ENCODE results near the gene DPM3. TPM values are rescaled to one million over a fixed set of nuclear protein-coding genes. Genes with fewer than 3 reads are reported as not detected.

Gene DPM3
- total RNA-seq, 3 donors from 2014 or later (not counting 1 experiment from before 2014, with no cell fraction given), result 26.8 to 45.7 (median 41.5) TPM

GRCh38 chr1:155125946-155126555 is 14.3 kb downstream of the DPM3 start:
- TF ChIP-seq CTCF (IDR thresholded peaks at IDR 0.05), result no peak
- DNase-seq (no peak), ATAC-seq (no peak)
- no peak overlapping the region for H3K4me3 ChIP-seq (ENCODE audit: low read length)
- H3K27me3 ChIP-seq (ENCODE audit: control insufficient read depth, insufficient read depth, low read length), result peaks cover 25% of the 10 kb centered on the region
- H3K27ac ChIP-seq (ENCODE audit: low read length), result no peak overlapping the region
- no peaks in the 10 kb centered on the region for H3K9me3 Mint-ChIP-seq
- WGBS (ENCODE audit: insufficient coverage), result 67% methylated on average over 53 of the region's 53 CpGs
- no peak overlapping the region for H3K27ac Mint-ChIP-seq
- no peaks in the 10 kb centered on the region for H3K36me3 ChIP-seq (ENCODE audit: control insufficient read depth, insufficient read depth, low read length)
- no peaks in the 10 kb centered on the region for H3K9me3 ChIP-seq (ENCODE audit: control insufficient read depth, insufficient read depth, low read length)
- no peaks in the 10 kb centered on the region for H3K36me3 Mint-ChIP-seq
- peaks cover 22 to 40% of the 10 kb centered on the region in 2 donors for H3K4me1 Mint-ChIP-seq
- intact Hi-C loops (cut with micrococcal nuclease), result loop anchor here (2.0 to 5.0 kb wide), 3 partner anchors 15 to 41 kb away; partner anchors contain the start of gene DPM3
- H3K4me3 Mint-ChIP-seq, result peak overlapping the region; percentile 57
- H3K4me1 ChIP-seq (ENCODE audit: control insufficient read depth, insufficient read depth, low read length), result peaks cover 34% of the 10 kb centered on the region
- peaks cover 23 to 38% of the 10 kb centered on the region in 2 donors for H3K27me3 Mint-ChIP-seq (ENCODE audit: low read depth in 2 of 2)

- ATAC-seq (no peak), DNase-seq (no peak)
- no peaks in the 10 kb centered on the region for H3K9me3 ChIP-seq (ENCODE audit: control insufficient read depth, insufficient read depth, low read length)
- 89% methylated on average over 11 of the region's 11 CpGs for WGBS (ENCODE audit: insufficient coverage)
- H3K27me3 ChIP-seq (ENCODE audit: control insufficient read depth, insufficient read depth, low read length), result peaks cover 25% of the 10 kb centered on the region
- Mint-ChIP-seq H3K36me3 (no peaks in the 10 kb centered on the region), H3K27ac (no peak overlapping the region), H3K4me1 (peaks cover 22 to 40% of the 10 kb centered on the region in 2 donors), H3K9me3 (no peaks in the 10 kb centered on the region), H3K27me3 (ENCODE audit: low read depth in 2 of 2) (peaks cover 18 to 34% of the 10 kb centered on the region in 2 donors), H3K4me3 (peak overlapping the region; percentile 57)
- TF ChIP-seq CTCF (IDR thresholded peaks at IDR 0.05), result no peak
- H3K36me3 ChIP-seq (ENCODE audit: control insufficient read depth, insufficient read depth, low read length), result no peaks in the 10 kb centered on the region
- peaks cover 34% of the 10 kb centered on the region for H3K4me1 ChIP-seq (ENCODE audit: control insufficient read depth, insufficient read depth, low read length)
- no peak overlapping the region for H3K27ac ChIP-seq (ENCODE audit: low read length)
- intact Hi-C loops (cut with micrococcal nuclease), result loop anchor here (5.0 kb wide), 2 partner anchors 33 to 42 kb away; no protein-coding TSS in a partner anchor
- no peak overlapping the region for H3K4me3 ChIP-seq (ENCODE audit: low read length)
Observed at GRCh38 chr1:155125511-155125945, 14.8 kb downstream of the DPM3 start.

GRCh38 chr1:155124503-155125463 is 15.5 kb downstream of the DPM3 start:
- TF ChIP-seq CTCF (IDR thresholded peaks at IDR 0.05), result no peak

More at GRCh38 chr1:155124503-155125463, 15.5 kb downstream of the DPM3 start:
- no peak overlapping the region for H3K27ac Mint-ChIP-seq
- intact Hi-C loops (cut with micrococcal nuclease), result loop anchor here (5.0 kb wide), 2 partner anchors 32 to 43 kb away; no protein-coding TSS in a partner anchor
- Histone ChIP-seq H3K4me3 (ENCODE audit: low read length) (no peak overlapping the region), H3K4me1 (ENCODE audit: control insufficient read depth, insufficient read depth, low read length) (peaks cover 34% of the 10 kb centered on the region), H3K27ac (ENCODE audit: low read length) (no peak overlapping the region), H3K36me3 (ENCODE audit: control insufficient read depth, insufficient read depth, low read length) (no peaks in the 10 kb centered on the region), H3K9me3 (ENCODE audit: control insufficient read depth, insufficient read depth, low read length) (no peaks in the 10 kb centered on the region), H3K27me3 (ENCODE audit: control insufficient read depth, insufficient read depth, low read length) (peaks cover 25% of the 10 kb centered on the region)
- DNase-seq, result no peak
- ATAC-seq, result no peak
- peak overlapping the region; percentile 9 for H3K4me3 Mint-ChIP-seq
- H3K4me1 Mint-ChIP-seq, result peaks cover 22 to 38% of the 10 kb centered on the region in 2 donors
- peaks cover 13 to 31% of the 10 kb centered on the region in 2 donors for H3K27me3 Mint-ChIP-seq (ENCODE audit: low read depth in 2 of 2)
- 93% methylated on average over 14 of the region's 16 CpGs for WGBS (ENCODE audit: insufficient coverage)
- H3K36me3 Mint-ChIP-seq, result no peaks in the 10 kb centered on the region
- H3K9me3 Mint-ChIP-seq, result no peaks in the 10 kb centered on the region
